Activated CD8-positive, alpha-beta memory T cell treated with anti-CD3 and anti-CD28 coated beads, Interleukin-2, amount 50 U/mL, for 1 hour (primary cell): Measurements from ENCODE around the gene GABBR2.
"Not testable (repeated sequence)": the region's sequence is repeated elsewhere in the genome, so short reads cannot be mapped to it uniquely, and the experiment has no call there.

Experiments used
- DNase-seq: peaks from one replicate; pipeline ENCODE4 v3.0.0-alpha.2; 2020; ENCODE audit errors: extremely low read depth

GABBR2 gene

DNA sequence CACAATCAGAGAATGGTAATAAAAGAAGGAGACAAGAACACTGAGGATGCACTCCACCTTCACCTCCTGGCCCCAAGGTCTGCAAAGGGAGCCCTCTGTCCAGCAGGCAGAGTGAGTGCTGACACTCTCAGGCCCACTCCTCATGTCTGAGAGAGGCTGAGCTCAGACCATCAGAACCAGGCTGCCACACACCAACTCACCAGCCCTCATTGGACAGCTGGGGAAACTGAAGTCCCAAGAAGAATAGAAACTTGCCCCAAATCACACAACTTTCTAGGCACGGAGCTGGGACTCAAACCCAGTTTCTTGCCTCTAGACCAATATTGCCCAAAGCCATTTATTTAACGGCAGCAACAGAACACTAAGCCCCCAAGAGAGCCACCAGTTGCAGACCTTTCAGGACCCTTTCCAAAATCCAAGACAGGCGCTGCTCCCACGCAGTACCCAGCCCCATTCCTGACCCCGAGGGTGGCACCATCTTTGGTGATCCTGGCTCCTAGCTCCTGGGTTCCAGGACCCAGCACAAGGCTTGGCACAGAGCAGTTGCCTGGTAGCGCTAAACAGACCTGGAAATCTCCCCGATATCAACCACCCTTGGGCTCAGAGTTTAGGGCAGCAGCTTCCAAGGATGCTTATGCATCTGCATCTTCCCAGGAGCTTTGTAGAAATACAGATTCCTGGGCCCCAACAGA, 192.4 kb downstream of the GABBR2 start:
- no peak for DNase-seq

DNA sequence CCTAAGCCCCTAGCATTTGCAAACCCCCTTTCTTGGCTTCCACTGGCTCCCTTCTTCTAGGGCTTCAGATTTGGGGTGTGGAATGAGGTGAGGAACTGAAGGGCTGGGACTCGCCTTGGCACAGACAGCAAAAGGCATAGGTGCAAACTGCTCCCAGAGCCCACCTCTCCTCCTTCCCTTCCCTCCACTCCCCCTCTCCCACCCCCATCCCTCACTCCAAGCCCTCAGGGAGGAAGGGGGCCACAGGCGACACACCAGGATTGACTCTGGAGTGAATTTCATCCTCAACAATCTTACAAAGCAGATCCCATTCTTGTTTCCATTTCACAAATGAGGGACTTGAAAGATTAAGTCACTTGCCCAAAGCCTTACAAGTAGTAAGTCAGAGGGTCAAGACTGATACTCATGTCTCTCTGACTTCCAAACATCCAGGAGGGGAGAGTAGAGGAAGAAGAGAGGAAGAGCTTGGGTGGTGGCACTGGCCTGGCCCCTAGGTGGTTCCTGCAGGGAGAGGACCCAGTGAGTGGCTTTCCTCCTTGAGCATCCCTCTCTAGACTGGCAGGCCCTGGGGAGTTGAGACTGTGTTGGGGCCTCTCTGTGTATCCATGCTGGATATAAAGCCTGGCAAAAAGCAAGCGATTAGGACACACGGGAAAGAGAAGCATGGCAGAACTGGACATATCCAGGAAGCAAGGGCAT, 193.1 kb downstream of the GABBR2 start:
- no peak for DNase-seq

DNA sequence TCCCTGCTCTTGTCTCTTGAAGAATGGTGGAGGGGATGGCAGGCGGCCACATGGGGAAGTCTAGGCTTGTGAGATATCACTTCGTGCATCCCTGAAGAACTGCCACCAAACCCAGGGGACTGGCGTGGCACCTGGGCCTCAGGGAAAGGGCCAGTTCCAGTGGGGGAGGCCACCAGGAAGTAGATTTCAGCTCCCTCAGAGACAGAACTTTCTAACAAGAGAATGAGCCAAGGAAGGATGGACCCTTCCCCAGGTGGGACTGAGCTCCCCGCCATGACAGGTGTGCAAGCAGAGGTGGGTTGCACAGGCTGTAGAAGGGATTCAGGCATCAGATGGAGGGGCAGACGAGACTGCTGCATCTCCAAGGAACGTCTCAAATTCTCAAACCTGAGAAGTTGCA, 193.9 kb downstream of the GABBR2 start:
- DNase-seq, result no peak

DNA sequence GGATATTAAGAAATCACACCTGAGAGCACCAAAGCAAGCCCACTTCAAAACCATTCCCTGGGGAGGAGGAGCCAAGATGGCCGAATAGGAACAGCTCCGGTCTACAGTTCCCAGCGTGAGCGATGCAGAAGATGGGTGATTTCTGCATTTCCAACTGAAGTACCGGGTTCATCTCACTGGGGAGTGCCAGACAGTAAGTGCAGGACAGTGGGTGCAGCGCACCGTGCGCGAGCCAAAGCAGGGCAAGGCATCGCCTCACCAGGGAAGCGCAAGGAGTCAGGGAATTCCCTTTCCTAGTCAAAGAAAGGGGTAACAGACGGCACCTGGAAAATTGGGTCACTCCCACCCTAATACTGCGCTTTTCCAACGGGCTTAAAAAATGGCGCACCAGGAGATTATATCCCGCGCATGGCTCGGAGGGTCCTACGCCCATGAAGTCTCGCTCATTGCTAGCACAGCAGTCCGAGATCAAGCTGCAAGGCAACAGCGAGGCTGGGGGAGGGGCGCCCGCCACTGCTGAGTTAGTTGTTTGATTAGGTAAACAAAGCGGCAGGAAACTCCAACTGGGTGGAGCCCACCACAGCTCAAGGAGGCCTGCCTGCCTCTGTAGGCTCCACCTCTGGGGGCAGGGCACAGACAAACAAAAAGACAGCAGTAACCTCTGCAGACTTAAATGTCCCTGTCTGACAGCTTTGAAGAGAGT, 200.4 kb downstream of the GABBR2 start:
- not testable (repeated sequence) for DNase-seq

DNA sequence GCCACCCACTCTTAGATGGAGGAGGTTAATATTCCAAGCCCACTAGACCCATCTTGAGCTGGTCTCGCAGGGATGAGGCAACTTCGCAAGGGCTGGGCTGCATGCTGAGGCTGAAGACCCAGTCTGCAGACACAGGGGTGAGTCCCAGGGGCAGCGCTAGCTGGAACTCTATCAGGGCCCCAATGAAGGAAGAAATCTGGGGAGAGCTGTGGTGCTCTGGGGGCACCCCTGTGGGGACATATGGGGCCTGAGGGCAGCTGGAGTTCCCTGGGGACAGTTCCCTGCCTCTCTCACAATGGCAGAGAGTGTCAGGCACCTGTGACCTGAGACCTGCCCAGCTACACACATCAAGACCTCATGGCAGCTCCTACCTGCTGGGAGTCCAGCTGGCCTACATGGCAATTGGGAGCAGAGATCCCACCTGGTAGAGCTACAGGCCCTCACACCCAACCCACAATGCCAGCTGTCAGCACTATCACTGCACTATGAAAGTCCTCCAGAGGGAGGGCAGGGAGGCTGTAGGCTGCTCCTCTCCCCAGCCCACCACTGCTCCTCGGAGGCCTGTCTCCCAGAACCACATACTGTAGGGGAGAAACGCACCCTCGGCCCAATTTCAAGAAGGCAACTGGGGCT, 202.2 kb downstream of the GABBR2 start:
- DNase-seq, result no peak

DNA sequence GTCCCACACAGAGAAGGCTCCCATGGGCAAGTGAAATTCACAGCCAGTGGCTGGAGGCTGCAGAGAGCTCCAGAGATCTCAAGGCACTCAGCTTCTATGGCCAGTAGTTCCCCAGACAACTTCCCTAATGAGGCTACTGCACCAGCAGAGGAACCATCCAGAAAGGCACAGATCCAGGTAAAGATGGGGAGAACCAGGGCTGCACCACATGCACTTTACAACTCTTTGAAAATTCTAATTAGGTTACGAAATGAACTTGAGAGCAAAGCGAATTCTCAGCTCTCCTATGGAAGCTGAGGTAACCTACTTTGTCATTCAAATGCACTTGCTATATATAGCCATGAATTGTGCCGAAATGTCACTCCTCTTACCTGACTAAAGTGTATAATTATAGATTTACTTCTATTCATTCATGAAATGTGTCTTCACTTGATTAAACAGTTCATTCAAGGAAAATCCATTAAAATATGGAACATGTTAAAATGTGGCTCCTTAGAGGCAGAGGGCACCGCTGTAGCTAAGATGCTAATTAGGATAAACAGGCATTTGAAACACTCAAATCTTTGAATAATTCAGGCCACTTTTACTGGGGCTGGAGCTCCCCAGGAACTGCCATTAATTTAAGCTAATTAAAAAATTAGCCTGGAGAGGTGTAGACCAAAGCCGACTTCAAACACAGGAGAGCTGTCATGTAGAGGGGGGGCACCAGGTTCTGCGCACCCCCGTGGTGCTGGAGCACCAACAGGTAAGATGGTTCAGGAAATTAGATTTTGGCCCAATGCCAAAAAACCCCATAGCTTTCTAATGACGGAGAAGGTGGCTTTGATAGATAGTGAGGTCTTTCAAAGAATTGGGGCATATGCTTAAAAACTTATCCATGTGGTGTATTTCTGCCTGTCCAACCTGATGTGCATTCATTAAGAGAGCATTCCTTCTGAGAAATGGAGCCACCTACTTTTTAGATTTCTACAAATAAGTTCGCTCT, 204.1 kb downstream of the GABBR2 start:
- DNase-seq, result no peak

DNA sequence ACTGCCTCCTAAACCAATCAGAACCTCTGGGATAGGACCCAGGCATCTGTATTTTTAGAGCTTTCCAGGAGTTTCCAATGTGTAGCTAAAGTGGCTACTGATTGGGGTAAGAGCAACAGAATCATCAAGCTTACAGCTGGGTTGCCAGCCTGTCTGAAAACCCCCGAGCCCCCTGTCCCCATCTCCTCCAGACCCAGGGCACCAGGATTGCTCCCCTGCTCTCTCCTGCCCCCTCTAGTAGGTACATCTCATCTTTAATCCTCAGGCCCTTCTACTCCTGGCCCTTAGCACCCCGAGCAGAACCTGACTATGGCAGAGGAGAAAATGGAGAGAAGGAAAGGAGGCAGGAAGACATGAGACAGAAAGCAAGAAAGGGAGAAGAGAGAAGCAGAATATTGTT, 204.9 kb downstream of the GABBR2 start:
- no peak for DNase-seq

DNA sequence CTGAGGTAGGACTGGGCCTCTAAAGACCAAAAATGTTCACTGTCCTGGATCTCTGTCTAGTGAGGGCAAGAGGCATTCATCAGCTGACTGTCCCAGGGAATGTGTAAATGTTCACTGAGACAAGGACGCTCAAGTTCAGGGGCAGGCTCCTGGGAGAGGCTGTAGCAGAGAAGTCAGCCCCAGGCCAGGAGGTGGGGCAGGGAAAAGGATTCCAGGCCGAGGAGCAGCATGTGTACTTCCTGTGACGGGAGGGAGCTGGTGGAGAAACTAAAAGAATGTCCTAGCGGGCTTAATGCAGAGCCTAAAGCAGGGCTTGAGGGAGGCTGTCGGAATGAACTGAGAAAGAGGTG, 205.8 kb downstream of the GABBR2 start:
- DNase-seq, result no peak

DNA sequence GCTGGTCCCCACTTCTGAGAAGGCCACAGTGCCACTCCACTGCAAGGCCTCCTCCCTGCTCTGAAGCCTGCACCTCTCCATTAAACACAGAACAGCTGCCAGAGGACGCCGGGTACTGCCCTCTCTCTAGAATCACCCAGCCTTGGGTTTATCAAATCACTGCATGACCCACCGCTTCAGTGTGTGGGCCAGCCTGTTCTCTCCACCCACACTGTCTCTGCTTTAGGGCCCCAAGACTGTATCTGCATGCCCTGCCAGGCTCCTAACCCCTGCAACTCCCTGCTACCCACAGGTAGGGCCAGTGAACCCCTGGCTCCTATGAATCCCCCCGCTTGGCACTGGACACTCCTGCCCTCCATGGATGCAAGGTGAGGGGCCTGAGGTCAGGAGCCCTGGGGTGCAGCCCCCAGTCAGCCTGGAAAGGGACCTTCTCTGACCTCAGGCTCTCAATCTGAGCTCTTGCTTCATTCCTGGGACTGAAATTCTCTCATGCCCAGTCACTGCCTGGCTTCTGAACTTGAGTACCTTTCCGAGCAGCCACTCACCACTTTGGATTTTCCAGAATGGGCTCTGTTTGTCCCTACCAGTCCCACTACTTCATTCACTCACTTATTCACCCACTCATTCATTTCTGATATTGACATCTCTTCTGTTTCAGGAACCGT, 206.3 kb downstream of the GABBR2 start:
- no peak for DNase-seq

DNA sequence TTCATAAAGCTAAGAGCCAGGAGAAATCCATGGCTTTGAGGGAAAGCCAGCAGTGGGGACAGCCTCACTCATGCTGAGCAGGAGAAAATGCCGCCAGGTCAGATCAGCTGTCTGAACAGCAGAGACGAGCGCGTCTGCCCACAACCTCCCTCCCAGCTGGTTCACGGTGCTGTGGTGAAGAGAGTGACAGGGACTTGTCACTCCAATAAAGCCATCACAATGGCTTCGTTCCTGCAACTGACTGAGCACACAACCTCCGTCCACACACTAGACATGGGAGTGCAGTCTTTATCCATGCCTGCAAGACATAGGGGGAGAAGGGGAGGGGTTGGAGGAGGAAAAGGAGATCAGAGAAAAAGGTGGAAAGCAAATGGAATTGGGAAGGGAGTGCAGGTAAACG, 206.9 kb downstream of the GABBR2 start:
- no peak for DNase-seq

DNA sequence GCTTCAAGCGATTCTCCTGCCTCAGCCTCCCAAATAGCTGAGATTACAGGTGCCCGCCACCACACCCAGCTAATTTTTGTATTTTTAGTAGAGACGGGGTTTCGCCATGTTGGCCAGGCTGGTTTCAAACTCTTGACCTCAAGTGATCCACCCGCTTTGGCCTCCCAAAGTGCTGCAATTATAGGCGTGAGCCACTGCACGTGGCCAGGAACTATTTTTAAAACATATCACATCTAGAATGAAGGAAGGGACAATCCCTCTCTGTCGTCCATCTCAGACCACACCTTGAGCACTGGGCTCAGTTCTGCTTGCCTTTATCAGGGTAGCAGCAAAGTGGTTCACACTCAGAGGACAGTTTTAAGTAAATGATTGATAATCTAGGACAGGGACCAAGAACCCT, 207.5 kb downstream of the GABBR2 start:
- DNase-seq, result not testable (repeated sequence)

DNA sequence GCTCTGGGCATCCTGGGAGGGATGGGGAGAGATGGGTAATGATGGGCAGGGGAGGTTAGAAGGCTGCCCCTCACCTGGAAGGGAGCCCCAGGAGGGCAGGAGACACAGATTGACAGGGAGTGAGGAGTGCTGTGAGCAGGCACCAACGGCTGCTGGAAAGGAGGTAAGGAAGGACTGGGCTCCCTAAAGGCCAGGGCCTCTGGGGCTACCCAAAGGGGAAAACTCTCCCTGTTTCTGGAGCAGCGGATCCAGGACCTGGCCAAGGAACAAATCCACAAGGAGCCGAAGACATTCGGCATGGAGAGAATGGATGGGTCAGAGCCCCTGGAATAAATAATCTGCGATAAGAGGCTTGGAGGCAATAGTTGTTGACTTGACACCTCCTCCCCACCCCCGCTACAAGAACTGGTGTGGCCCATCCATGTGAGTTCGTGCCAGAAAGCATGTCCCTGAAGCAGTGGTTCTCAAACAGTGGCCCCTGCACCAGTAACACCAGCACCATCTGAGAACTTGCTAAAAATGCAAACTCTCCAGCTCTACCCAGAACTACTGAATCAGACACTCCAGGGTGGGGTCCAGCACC, 208.3 kb downstream of the GABBR2 start:
- no peak for DNase-seq

DNA sequence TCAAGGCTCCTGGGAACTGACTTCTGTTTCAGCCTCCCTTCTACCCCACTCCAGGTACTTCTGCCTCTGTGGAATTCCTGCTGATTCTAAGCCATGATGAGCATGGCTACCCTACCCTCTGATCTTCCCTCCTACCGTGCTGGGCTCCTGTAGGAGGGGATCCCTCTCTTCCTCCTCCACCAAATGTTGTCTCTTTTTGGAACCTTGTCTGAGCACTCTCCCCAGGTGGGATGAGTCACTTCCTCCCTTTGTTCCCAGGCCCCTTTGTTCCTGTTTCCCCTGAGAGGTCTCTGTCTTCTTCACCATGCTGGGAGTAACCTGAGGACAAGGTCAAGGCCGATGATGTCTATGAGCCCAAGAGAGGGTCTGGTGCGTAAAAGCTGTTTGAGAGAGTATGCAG, 213.2 kb downstream of the GABBR2 start:
- DNase-seq, result no peak

DNA sequence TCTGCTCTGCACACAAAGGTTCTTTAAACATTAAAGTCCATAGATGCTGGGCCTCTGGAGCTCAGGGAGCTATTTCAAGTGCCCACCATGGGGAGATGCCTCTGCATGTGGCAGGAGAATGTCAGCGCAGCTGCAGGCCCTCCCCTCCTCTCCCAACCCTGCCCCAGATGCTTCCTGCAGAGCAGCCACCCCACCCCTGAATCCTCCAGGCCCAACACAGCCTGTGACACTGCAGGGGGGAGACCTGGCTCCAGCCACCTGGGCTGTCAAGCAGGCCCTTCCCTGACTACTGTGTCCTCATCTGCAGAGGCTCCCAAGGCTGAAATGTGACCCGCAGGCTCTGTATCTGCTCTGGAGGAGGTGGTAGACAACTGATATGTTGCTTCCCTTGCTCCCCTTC, 213.9 kb downstream of the GABBR2 start:
- DNase-seq, result no peak

DNA sequence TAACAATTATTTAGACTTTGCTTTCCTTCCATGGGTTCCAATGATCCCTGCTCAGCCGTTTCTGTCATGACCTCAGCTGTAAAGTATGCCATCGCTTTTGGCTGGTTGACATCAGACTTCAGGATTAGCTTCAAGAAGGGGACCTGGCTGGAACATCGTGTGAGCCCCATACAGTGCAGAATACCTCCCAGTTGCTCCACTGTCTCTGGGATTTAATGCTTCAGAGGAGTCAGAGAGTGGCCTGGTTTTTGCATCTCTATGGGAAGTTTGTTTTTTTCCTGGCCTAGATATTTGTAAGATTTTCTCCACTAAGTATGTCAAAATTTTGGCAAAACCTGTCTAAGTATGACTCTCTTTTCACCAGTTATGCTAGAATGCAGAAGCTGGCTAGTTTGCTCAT, 216.9 kb downstream of the GABBR2 start:
- no peak for DNase-seq

DNA sequence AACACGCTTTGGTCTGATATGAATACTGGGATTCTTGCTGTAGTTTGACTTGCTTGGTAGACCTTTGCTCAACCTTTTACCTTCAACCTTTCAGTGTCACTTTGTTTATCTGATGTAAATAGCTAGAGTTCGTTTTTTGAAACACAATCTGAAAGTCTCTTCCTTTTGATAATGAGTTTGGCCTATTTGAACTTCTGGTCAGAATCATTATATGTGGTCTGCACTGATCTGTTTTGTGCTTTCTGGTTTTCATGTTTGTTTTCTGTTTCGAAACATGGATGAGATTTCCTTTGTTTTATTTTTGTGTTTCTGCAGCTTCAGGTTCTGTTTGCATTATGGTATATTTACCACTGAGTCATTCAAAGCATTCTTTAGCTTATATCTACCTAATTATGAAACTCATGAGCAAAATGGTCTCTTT, 217.5 kb downstream of the GABBR2 start:
- no peak for DNase-seq

DNA sequence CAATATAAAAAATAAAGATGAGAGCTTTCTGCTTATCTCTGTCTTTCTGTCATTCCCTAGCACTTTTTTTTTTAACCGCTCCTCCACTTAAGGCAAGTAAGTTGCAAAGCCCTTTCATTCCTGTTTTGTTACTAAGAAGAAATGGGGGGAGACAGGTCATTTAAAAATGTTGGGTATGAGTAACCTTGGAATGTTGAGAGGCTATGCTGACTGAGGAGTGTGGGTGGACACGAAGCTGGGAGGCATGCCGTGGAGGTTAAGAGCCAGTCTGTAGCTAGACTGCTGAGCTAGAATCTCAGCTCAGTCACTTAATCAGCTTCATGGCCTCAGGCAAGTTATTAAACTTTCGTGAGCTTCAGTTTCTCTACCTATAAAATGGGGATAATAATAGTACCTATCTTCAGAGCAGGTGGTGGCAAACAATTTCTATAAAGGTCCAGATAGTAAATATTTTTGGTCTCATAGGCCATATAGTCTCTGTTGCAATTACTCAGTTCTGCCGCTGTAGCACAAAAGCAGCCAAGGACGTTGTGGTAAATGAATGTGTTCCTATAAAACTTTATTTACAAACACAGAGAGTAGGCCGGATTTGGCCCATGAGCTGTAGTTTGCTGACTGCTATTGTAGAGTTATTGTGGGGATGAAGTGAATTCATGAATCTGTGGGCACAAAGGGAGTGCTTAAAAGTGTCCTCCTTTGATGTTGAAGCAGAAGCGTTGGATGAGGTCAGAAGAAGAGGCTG, 220.0 kb downstream of the GABBR2 start:
- DNase-seq, result no peak

DNA sequence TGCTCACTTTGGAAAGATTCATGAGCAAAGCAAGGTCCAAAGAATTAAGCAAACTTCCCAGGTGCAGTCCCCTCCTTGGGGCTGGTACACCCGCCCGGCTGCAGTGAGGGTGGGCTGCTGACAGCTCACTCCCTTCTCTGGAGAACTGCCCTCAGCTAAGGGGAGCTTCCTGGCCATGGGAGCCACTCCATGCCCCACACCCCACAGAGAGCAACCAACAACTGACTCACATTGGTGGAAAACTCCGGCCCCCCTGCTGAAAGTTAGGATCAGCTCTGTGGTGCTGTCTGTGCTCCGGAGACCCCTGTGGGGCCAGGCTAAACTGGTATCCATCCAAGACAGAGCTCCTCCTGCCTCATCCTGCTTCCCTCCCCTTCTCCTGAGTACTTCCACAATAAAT, 223.0 kb downstream of the GABBR2 start:
- DNase-seq, result no peak

DNA sequence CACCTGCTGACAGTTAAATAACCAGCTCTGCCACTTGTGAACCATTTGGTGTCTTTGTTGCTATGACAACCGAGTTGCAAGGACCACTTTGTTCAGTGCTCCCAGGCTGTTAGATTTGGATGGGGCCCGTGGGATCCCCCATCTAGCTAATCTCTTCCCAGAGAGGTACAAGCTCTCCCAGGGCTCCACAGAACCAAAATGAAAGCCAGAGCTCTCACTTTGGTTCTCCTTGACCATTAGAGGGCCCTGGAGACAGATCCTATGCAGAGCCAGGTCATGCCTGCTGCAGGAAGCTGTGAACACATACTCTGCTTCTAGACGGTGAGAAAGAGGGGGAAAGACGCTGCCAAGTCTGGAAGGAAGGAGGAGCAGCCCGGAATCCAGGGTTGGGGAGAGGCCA, 224.6 kb downstream of the GABBR2 start:
- no peak for DNase-seq

DNA sequence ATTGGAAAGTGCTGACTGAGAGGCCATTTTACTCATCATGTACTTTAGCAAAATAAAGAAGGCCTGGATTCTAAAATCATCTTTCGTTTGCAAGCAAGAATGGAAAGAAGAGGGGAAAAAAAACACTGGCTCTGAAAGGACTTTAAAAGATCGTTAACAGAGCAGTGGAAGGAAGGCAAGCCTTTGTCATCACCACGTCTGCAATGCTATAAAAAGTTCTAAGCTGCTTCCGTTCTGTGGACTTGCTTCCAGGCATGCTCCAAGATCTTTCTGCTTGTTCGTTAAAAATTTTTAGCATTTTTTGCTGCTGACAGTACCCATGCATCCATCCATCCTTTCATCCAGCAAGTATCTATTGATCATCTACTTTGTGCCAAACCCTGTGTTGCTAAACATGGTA, 226.5 kb downstream of the GABBR2 start:
- DNase-seq, result no peak
